Medulla oblongata (tissue), 1 donor: ENCODE results near the gene ACADS.

Experiments used
- DNase-seq: peaks from one replicate; pipeline ENCODE4 v3.0.0-alpha.2; 2015; ENCODE audit errors: extremely low spot score

ACADS gene

DNA sequence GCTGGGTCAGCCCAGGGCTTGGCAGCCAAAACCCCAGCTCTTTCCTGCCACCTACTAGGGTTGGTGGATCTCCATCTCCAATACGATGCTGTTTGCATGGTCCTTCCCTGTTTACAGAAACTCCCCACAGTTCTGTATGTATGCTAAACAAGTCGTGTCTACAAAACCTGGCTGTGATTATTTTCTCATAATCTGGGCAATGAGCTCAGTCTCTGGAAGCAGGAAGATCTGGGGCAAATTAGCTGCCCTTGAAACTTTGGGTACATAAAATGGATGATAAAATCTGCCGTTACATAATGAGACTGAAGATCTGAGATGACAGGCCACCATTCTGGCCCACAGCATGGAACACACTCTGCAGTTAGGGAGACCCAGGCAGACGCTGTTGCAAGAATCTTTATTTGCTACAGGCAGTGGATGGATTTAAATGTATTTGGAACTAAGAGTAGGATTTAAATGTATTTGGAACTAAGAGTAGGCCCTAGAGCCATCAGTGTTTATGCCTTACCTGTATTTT lies 31.7 kb downstream of the ACADS start:
- DNase-seq: no peak

DNA sequence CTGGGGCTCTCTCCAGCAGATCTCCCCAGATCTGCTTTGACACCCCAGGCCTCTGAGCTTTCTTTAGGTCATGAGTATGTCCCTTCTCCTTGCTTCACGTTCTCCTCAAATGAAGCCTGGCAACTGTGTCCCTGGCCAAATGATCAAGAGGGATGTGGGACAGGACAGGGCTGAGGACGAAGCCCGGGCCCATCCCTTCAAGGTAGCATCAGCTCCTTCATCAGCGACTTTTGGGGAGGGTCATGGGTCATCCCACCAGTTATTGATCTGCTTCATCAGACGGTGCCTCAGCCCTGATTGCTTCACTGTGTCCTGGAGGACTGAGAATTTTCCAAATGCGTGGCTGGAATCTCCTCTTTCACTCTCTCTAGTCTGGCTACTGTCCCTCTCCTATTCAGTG lies 32.3 kb downstream of the ACADS start:
- DNase-seq: no peak

DNA sequence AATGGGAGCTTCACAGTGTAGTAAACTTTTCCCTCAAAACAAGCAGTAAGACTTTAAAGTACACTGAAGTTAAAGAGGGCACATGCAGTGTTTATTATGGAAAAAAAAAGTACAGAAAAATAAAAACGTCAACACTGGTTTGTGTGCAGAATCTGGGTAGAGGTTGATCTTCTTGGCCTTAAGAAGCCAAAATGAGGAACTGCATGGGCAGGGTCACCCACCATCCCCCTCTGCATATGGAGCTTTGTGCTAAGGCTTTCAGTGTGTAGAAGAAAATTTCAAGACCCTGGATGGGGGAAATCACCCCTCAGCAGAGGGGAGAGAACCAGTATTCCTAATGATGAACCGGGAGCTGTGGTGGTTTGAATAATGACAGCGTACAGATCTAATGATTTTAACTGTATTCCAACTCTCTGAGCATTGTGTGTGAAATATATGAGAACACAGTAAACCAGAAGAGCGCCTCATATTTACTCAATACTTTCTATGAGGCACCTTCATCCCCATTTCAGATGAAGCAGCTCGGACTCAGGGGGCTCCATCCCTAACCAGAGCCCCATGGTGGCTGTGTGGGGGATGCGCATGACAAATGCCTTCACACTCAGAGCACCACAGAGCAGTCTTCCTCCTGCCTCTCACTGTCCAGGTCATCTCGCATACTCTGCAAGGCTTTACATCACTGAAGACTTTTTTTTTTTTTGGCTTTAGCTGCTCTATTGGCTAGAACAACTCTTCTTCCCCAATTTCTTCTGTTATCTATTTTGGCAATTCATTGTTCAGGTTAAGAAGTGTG lies 33.4 kb downstream of the ACADS start:
- DNase-seq: no peak

DNA sequence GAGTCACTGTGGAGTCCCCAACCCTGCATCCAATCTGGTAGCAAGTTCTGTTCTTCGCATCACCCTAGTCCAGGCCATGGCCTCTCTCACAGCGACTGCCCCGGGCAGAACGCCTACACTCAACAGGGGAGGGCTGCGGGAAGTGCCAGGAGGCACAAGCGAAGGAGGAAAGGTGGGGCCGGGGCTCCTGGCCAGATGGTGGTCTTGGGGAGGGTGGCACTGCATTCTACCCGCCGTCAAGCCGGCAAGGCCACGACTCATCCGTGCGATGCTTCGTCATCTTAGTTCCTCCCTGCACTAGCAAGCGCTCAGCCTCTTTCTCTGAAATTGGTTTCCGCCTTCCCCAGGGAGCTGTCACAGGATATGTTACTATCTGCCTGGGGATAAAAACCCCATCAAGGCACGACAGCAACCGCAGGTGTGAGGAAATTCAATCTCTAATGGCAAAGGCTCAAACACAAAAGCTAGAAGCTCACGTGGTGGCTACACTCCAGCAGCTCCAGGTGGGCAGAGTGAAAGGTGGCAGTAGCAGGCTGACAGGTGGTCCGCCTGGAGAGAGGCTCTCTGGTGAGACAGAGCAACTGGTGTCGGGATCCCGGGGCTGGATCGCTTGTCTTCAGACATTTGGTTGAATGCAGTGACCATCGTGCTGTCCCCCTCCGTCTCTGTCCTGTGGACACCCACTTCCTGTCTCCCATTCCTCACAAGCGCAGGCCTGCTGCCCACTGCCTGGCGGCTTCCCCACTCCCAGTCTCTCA lies 34.1 kb downstream of the ACADS start:
- DNase-seq: no peak

DNA sequence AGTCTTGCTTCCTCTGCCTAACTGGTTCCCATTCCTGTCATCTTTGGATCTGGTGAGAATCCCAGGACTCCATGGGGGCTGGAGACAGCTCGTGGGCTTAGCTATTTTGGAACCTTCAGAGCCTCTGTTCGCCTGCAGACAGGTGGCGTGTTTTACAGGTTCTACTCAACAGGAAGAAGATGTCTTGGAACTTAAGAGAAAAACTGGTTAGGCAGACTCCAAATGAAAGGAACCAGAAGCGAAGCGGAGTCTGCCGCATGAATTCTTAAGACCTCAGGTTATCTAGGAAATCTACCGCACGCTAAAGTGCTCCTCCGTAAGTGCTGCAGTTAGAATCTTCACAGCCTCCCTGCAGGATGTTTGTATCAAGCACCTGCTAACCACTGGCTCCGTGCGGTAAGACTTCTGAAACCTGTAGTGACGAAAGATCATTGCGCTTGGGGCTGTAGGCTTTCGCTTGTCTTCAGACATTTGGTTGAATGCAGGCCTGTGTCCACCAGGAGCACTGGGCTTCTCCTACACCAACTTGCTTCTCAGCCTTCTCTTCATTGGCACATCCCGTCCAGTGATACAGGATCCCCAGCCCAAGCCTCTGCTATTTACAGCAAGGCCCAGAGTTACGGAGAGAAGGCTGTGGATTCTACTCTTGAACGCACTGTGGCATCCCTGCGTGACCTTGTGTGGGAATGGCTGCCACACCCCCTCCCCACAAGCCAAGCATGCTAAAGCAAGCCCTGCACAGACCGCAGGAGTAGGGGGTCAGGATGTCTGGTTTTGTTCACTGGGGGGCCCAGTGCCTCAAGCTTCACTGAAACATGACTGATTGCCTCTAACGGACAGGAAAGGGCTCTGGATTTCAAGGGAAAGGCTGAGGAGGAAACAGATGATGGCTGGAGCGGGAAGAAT lies 35.0 kb downstream of the ACADS start:
- DNase-seq: no peak

GRCh38 chr12:120761519-120761934 lies 35.9 kb downstream of the ACADS start:
- DNase-seq: no peak

DNA sequence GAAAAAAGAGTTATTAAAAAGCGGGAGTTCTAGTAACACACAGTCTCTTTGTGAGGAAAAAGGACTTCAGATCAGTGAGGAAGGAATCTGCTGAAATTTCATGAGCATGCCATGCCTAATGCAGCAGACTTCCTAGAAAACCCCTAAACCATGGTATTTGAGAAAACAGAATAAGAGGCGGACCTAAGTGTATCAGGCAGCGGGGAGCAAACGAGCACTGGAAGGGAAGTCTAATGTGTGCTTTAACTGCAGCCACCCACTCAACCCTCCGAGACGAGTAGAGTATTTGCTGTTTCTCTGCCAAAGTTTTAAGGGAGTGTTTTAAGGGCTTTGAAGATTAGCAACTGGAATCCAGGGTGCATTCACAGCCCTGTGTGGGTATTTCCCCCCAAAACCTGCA lies 36.5 kb downstream of the ACADS start:
- DNase-seq: no peak

DNA sequence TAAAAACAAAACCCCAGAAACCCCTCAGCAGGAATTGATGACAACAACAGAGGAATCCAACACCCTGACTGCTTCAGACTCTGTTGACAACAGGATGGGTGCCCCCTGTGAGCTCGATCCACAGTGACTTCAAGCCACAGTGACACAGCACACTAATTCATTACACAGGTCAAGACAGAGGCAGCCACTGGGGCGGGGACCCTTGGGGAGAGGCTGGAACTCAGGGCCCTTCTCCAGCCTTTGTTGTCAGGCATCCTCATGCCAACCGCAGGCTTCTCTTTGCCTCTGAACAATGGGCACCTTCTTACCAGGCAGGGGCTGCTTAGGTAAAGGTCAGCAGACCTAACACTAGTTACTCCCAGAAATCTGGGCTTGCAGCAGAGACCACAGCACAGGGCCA lies 37.6 kb downstream of the ACADS start:
- no peak for DNase-seq

- DNase-seq: no peak
These were observed 39.2 kb downstream of the ACADS start for GRCh38 chr12:120764816-120765215.

GRCh38 chr12:120766566-120766965 lies 40.9 kb downstream of the ACADS start:
- no peak for DNase-seq

DNA sequence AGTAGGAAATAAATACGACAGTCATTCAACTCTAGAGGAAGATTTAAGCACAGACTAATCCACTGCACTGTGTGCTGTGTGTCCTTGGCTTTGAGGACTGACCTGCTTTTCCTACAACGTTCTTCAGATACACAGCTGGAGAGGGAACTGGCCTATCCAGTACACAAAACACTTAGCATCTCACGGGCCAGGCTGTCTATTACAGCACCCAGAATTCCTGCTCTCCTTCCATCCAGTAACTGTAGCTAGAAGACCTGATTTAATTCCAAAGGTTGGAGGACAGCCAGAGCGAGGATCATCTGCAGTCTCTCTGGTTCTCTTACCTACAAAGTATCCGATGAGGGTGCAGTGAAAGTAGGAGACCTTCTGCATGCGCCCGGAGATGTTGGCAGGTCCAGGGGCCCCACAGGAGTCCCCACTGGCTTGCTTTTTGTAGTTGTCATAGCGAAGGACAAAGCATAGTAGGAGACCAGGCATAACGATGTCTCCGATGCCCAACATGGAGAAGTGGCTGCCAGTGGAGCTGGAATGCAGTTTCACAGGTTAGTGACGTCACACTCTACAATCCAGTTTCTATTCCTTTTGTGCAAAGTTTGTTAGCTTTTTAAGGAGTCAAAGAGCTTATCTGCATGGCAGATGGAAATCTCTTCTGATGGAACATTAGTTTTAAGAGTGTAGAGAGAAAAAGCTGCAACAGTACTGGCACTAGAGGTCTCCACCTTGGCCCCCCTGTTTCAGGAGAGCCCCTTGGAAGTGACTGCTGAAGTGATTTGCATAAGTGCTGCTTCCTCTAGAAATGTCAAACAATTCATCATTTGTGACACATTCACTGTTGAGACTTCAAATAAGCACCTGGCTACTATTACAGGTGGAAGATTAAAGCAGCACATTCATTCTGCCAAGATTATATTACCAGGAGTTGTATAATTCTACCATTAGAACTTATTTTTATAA lies 41.7 kb downstream of the ACADS start:
- no peak for DNase-seq

- DNase-seq: no peak
These were observed 45.5 kb downstream of the ACADS start for GRCh38 chr12:120771097-120771496.

DNA sequence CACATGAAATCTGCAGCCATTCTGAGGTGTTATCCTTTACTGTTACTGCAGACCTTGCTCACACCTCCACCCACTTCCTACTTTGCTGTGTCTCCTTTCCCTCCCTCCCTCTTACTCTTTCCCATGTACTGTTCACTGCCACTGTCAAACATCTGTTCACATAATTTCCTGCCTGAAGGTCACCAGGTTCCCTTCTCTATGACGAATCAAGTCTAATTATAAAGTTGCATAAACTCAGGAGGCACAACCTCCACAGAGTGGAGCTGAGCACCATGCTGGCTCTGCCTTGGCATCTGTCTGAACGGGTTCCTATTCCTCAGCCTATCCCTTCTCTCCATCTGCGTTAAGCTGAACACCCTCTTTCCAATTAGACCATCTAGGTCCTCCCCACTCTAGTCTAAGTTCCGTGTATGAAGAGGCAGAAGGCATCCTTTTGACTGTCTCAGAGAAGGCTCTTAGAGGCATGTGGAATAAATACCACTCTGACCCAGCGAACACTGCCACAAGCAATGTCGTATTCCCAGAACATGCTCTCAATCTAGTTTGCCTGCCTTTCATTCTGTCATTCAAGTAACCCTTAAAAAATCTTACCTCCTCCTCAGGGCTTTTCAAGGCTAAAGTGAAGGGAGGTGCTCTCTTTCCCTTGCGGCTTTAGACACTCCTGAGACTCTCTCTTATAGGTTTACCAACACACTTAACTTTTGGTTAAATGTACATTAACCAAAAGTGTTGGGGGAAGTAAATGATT lies 48.7 kb downstream of the ACADS start:
- no peak for DNase-seq

DNA sequence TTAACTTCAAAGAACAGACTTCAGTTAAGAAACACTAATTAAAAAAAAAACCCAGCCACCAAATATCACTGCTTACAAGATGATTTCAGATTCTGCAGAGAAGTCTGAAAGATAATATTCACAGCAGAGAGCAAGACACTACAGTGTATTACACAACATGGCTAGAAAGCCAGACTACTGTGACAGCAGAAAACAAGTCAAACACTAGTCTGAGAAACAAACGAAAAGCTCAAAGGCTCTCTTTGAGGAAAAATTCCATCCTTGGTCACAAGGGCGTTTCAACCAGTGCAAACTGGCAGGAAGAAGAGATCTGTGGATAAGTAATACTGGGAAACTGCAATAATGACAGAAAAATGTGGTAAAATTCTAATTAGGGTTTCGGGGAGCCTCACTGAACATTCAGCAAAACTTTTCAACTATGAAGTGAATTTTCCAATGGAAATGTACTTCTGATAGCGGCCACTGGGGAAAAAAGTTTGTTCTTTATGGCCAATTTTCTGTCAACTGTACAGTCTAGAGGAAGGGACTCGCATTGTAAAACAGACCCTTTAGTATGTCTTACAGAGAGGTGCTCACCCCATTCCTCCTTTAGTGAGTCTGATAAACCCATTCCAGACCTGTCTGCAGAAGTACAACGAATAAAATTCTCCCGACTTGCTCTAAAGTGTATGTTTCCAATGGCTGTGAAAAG lies 50.4 kb downstream of the ACADS start:
- peak; percentile 84 for DNase-seq

DNA sequence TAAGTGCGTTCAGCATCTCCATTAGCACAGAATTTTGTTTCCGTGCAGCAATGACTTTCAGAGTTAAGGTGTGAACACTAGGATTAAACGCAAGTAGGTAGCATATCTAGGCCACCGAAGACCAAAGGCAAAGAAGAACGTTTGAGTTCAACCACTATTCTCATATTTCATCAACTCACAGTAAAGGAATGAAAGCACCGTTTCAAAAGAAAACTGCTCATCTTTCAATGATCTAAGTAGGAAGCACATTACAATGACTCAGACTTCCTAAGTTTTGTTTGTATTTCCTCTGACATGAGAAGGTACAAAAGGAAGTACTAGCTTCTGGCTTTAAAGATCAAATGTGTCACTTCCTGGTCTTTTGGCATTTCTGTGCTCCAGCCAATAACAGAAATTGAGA lies 57.6 kb downstream of the ACADS start:
- no peak for DNase-seq

GRCh38 chr12:120784804-120785203 lies 59.2 kb downstream of the ACADS start:
- DNase-seq: no peak

DNA sequence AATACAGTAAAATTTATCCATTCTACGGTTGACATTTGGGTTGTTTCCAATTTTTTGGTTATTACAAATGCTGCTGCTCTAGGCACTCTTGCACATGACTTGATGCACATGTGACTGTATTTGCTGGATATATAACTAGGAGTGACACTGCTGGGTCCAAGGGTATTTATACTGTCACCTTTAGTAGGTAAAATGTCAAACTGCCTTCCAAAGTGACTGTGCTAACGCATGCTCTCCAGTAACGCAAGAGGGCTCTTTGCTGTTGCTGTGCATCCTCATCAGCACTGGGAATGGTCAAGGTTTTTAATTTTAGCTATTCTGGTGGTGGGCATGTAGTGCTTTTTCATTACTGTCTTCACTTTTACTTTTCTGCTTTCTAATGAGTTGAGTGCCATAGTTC lies 62.3 kb downstream of the ACADS start:
- DNase-seq: no peak
